Colonic mucosa (tissue), 4 donors: ENCODE results near the gene MARCHF5. TPM values are rescaled to one million over a fixed set of nuclear protein-coding genes. Genes with fewer than 3 reads are reported as not detected.

ENCODE experiments used
- DNase-seq: peaks from one replicate; pipeline ENCODE4 v3.0.0-alpha.2; 2020
- H3K27ac ChIP-seq: fragments of 200-600 bp; one replicate; pipeline ENCODE4 v1.8.0; 2021
- H3K27me3 ChIP-seq: fragments of 200-600 bp; one replicate; pipeline ENCODE4 v1.8.0; 2021
- H3K36me3 ChIP-seq: fragments of 200-600 bp; one replicate; pipeline ENCODE4 v1.8.0; 2021
- H3K4me1 ChIP-seq: fragments of 200-600 bp; one replicate; pipeline ENCODE4 v1.8.0; 2021; ENCODE audit warnings: mild to moderate bottlenecking
- H3K4me3 ChIP-seq: fragments of 200-600 bp; one replicate; pipeline ENCODE4 v1.8.0; 2021
- H3K9ac ChIP-seq, 2 donors: one replicate each; pipeline ENCODE4 v1.7.0; 2013; ENCODE audit warnings: control low read depth in 2 of 2, low read depth in 2 of 2, low read length in 2 of 2
- H3K9me3 ChIP-seq: fragments of 200-600 bp; one replicate; pipeline ENCODE4 v1.8.0; 2021
- intact Hi-C: fragments of 100-400 bp; cut with DNase I; formaldehyde crosslinking; loops from one replicate; pipeline ENCODE4 v1.14.1; 2022
- total RNA-seq, 2 donors: library from RNA; stranded (reverse); fragmentation: NEBNext Ultra II Directional in 1 of 2; extraction: Animal tissue kit (Norgen Biotek cat#: 25700) in 1 of 2; gene quantifications; one replicate each; pipeline ENCODE4 v1.2.1, GENCODE V29; 2021
- TF ChIP-seq, protein P1 (sequence below): fragments of 200-600 bp; IDR thresholded peaks from one replicate; pipeline ENCODE4 v1.8.0; 2022; ENCODE audit warnings: antibody characterized with exemption, mild to moderate bottlenecking
- donor health status: healthy.
- donor health status: DM: no; HTN: no; CAD: no.
- donor health status: DM: no; HTN: no; CAD: no.

Gene MARCHF5
- total RNA-seq, 2 donors from 2014 or later: 37.3 to 42.8 TPM

DNA sequence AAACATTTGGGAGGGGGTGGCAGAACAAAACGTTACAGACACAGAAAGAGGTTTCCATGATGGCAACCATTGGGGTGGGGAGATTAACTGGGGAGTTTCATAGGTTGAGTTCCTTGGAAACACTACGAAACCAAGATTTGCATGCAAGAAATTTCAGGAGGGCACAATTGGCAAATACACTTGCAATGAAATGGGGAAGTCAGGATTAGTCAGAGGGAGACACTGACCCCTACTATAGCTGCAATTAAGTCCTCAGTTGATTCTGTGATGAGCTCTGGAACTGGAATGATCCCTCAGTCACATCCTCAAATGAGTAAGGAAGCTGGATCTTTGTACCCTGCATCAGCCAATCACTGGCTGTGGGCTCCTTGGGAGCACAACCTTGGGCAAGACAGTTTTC is 22.2 kb upstream of the MARCHF5 start:
- H3K27me3 ChIP-seq: no peaks in the 10 kb centered on the region
- TF ChIP-seq, protein P1, sequence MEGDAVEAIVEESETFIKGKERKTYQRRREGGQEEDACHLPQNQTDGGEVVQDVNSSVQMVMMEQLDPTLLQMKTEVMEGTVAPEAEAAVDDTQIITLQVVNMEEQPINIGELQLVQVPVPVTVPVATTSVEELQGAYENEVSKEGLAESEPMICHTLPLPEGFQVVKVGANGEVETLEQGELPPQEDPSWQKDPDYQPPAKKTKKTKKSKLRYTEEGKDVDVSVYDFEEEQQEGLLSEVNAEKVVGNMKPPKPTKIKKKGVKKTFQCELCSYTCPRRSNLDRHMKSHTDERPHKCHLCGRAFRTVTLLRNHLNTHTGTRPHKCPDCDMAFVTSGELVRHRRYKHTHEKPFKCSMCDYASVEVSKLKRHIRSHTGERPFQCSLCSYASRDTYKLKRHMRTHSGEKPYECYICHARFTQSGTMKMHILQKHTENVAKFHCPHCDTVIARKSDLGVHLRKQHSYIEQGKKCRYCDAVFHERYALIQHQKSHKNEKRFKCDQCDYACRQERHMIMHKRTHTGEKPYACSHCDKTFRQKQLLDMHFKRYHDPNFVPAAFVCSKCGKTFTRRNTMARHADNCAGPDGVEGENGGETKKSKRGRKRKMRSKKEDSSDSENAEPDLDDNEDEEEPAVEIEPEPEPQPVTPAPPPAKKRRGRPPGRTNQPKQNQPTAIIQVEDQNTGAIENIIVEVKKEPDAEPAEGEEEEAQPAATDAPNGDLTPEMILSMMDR: no peak
- intact Hi-C loops: no loop called here
- H3K9me3 ChIP-seq: no peaks in the 10 kb centered on the region
- no peak overlapping the region for H3K9ac ChIP-seq
- H3K4me3 ChIP-seq: no peak overlapping the region
- no peak overlapping the region for H3K27ac ChIP-seq
- DNase-seq: no peak
- no peaks in the 10 kb centered on the region for H3K4me1 ChIP-seq
- no peaks in the 10 kb centered on the region for H3K36me3 ChIP-seq

DNA sequence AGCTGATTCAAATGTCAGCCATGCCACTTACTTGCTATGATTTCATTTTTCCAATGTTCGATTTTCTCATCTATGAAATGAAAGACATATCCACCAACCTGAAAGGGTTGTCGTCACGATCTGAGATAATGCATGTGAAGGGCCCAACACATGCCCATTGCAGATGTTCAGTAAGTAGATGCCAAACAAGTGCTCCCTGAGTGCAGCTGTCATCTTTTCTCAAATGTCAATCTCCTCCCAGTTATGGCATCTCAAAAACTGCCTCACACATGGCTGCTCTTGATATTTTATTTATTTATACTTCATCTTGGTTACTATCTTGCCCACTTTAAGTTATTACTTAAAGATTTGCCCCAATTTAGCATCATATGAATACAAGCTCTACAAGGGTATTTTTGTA is 16.9 kb upstream of the MARCHF5 start:
- TF ChIP-seq, protein P1: no peak

DNA sequence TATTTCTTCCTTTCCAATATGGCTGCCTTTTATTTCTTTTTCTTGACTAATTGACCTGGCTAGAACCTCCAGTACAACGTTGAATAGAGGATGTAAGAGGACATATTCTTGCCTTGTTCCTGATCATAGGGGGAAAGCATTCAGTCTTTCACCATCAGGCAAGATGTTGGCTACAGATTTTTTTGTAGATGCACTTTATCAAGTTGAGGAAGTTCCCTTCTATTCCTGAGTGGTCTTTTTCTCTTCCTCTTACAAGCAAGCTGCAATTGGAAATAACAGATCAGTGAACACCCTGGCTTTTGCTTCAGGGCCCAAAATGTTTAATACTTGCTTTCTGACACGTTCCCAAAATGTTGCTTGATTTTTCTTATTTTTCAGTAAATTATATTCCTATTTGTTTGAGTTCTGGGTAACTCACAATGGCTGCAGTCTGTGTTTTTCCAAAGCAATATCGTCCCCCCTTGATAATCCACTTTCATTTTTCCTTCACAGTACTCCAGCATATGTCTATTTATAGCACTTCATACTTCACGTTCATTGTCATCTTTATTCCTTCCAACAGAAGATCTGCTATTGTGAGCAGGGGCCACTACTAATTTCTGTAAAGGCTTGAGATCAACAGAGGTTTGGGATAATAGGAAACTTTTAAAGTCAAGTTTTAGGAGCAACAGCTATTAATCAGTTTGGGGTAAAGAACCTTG is 11.8 kb upstream of the MARCHF5 start:
- Histone ChIP-seq H3K27ac (no peak overlapping the region), H3K4me3 (no peak overlapping the region), H3K9ac (no peak overlapping the region), H3K4me1 (no peaks in the 10 kb centered on the region), H3K9me3 (no peaks in the 10 kb centered on the region), H3K27me3 (no peaks in the 10 kb centered on the region), H3K36me3 (no peaks in the 10 kb centered on the region)
- no peak for DNase-seq
- intact Hi-C loops: no loop called here
- TF ChIP-seq, protein P1: no peak

More for the DNA sequence above, 16.9 kb upstream of the MARCHF5 start:
- Histone ChIP-seq H3K9me3 (no peaks in the 10 kb centered on the region), H3K9ac (no peak overlapping the region), H3K27ac (no peak overlapping the region), H3K4me3 (no peak overlapping the region), H3K36me3 (no peaks in the 10 kb centered on the region), H3K4me1 (no peaks in the 10 kb centered on the region), H3K27me3 (no peaks in the 10 kb centered on the region)
- intact Hi-C loops: no loop called here
- no peak for DNase-seq

DNA sequence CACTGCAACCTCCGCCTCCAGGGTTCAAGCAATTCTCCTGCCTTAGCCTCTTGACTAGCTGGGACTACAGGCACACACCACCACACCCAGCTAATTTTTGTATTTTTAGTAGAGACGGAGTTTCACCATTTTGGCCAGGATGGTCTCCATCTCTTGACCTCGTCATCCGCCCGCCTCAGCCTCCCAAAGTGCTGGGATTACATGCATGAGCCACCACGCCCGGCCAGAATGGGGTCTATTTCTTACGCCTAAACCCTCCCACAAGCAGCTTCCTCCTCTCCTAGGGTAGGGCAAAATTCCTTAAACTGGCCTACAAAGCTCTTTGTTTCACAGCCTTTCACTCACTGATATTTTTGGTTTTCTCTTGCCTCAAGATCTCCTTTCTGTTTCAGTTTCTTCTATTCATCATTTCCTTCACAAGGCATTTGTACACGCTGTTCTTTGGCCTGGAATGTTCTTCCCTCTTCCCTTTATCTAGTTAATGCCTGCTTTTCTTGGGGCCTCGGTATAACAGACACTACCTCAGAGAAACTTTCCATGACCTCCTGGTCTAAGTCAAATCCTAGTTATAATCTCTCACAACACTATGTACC is 6.8 kb upstream of the MARCHF5 start:
- Histone ChIP-seq H3K27ac (peak overlapping the region; percentile 60), H3K9me3 (no peaks in the 10 kb centered on the region), H3K4me1 (no peaks in the 10 kb centered on the region), H3K36me3 (no peaks in the 10 kb centered on the region), H3K9ac (no peak overlapping the region), H3K27me3 (no peaks in the 10 kb centered on the region), H3K4me3 (no peak overlapping the region)
- intact Hi-C loops: no loop called here
- TF ChIP-seq, protein P1: no peak
- DNase-seq: no peak

DNA sequence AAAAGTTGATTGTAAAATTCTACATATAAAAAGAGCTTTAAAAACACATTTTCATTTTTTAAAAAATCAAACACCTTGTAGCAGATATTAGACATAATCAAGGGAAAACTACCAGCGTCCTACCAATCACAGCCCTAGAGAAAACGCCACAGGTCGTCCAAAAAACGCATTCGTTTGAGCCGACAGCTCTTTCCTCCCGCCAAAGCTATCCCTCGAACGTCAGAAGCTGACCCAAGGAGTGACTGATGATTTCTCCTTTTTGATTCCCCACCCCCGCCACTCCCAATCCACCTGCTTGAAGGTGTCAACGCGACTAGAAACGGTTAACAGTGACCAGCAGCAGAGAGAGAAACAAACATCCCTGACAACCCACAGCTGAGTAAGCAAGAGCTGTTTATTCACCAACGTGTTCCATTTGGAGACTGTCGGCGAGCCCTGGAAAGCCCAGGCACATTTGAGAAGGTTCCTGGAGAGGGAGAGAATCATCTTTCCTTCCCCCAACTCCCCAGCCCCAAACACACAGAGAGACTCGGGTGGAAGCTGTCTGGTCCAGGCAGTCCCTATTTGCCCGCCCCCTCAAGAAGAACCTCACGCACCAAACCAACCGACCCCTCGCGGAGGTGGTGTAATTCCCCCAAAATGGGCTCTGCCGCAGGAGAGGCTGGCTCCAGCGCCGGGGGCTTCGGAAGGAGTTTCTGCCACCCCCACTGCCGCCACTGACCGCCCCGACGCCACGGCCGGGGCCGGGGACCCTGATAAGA is 711 bp upstream of the MARCHF5 start:
- H3K27ac ChIP-seq: peak overlapping the region; percentile 92
- intact Hi-C loops: loop anchor here (2.0 to 5.0 kb wide), 2 partner anchors 49 to 203 kb away; no protein-coding TSS in a partner anchor
- no peaks in the 10 kb centered on the region for H3K4me1 ChIP-seq
- peak overlapping the region; percentile 92 for H3K4me3 ChIP-seq
- peak; percentile 77 for DNase-seq
- no peaks in the 10 kb centered on the region for H3K36me3 ChIP-seq
- H3K9ac ChIP-seq: peak overlapping the region; percentile 74 to 75
- no peaks in the 10 kb centered on the region for H3K27me3 ChIP-seq
- no peaks in the 10 kb centered on the region for H3K9me3 ChIP-seq
- TF ChIP-seq, protein P1: no peak
